Measurements from ENCODE around the gene SMIM38.

Gene SMIM38

DNA sequence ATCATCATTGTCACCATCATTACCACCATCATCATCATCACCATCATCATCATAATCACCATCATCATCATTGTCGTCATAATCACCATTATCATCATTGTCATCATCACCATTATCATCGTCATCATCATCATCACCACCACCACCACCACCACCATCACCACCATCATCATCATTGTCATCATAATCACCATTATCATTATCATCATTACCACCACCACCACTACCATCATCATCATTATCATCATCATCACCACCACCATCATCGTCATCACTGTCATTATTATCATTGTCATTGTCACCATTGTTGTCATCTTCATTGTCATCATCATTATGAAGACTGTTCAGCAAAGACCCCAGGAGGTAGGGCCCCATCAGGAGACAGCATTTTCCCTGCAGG is 33.3 kb downstream of the SMIM38 start:
- no peak for DNase-seq

DNA sequence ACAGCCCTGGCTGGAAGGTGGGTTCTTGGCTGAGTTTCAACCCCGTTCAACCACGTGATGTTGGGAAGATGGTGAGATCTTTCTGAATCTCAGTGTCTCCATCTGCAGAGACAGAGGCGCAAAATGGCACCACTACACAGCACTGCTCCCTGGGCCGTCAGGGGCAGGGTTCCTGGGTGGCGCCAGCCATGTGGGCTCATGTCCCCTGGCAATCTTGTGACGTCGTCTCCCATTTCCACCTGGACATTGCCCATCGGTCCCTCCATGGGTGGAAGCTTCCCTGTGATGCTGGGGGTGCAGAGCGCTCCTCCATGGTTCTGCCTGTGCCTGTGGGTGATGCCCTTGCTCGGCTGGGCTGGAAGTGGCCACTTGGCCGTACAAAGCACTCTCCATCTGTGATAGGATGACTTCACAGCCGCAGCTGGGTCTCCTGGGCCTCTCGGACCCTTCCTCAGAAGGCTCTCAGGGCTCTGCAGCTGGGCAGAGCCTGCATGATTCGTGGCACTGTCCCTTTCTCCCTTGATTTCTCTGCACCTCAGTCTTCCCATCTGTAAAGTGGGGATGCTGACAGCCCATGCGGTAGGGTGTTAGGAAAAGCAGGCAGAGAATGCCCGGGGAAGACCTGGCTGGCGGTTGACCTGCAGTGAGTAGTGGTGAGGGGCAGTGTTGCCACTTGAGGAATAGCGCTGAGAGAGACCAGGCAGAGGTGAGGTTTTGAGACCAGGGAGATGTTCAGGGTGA is 35.2 kb downstream of the SMIM38 start:
- no peak for DNase-seq

DNA sequence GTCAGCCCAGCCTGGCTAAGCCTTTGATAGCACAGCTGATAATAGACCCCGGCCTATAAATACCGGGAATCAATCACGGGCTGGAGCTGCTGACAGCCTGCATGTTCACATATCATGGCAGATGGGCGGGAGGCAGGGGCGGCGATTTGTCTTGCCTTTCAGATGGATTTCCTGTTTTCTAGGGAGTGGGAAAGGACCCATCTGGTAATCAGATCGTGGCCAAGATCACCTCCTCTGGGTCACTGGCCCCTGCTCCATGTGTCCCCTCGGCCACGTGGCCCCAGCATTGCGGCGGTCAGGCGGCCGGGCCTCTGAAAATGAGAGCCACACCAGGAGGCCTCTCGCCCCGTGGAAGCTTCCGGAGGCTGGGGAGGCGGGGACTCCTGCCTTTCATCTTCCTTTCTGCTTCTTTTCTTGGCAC is 36.6 kb downstream of the SMIM38 start:
- no peak for DNase-seq

DNA sequence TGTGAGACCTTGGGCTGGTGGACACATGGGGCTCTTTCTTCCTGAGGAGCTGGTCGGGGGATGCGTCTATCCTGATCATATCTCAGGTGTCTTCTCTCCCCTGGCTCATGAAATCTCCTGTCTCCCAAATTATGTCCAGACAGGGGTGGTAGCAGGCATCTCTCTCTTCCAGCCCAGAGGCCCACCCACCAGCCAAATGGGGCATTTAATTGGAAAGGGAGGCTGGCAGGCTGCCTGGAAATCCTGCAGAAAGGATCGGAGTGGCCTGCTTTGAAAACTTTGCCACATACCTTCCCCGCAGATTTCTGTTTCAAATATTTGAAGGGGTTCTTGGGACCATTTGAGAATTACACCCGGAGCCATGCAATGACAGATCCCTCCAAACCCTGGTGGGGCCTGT is 37.4 kb downstream of the SMIM38 start:
- DNase-seq, result no peak

DNA sequence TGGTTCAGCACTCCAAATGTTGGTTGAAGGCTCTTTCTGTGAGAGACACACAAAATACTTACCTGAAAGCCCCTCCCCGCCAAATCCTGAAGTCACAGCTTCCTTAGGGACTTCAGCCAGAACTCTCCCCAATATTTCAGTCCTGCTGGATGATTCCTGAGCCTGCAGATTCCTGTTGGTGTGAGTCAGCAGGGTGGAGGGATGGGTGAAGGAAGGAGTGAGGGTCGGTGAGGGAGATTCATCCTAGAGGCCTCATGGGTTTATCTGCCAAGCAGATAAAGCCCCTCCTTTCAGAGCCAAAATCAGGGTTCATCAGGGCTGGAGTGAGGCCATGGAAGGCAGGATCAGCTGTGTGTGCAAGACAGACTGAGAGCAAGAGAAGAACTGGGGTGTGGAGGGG is 37.9 kb downstream of the SMIM38 start:
- DNase-seq, result no peak

DNA sequence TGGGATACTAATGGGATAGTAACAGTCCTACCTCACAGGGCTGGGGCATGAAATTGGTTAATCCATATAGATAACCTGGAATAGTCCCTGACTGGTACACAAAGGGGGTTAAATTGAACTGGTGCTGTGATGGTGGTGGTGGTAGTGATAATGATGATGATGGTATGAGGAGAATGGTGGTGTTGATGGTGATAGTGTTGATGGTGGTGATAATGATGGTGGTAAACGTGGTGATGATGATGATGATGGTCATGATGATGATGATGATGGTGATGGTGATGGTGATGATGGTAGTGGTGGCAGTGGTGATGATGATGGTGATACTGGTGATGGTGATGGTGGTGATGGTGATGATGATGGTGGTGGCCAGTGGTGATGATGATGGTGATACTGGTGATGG is 38.7 kb downstream of the SMIM38 start:
- no peak for DNase-seq

DNA sequence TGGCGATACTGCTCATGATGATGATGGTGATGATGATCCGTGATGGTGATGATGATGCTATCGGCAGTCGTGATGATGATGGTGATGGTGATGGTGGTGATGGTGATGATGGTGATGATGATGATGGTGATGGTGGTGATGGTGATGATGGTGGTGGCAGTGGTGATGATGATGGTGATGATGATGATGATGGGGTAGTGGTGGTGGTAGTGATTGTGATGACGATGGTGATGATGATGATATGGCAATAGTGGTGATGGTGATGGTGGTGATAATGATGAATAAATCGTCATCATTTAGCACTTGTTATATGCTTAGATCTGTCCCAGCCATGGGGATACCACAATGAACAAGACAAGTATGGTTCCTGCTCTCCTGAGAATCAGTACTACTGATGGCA is 39.2 kb downstream of the SMIM38 start:
- no peak for DNase-seq

DNA sequence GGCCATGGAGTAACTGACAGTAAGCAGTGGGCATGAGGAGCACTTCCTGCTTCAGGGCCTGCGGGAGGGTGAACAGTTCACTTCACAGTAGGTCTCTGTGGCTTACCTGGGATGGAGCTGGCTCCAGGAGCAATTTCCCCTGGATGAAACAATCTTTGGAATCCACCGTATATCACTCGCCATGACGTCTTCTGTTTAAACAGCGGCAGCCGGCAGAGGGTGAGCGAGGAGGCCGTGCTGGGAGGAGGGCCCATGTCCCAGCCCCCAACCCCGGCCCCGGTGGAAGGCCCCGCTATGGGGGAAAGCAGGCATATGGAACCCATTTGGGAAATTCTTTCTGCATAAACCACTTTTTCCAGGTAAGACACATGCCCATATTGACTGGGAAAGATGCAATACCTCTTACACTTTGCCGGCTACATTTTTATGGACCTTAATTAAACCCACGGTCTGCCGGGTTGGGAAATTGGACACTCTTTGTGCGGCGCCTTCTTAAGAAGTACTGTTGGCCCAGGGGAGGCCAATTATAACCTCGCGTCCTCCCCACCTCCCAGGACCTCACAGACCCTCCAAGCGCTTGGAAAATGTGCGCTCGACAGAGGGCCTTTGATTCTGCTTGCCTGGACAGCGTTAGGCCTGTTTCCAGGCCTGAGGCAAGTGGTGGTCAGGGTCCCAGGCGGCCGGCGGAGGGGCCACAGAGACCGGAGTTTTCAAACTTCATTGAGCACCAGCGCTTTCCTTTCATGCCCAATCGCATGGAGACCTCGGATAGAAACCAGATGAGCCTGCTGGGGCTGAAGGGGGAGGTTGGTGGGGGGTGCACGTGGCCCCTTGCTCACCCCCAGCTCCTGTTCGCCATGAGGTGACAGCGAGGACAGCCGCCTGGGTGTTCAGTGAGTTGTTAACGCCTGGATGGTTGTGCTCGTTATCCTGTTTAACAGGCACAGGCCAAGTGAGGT is 40.4 kb downstream of the SMIM38 start:
- DNase-seq, result no peak

DNA sequence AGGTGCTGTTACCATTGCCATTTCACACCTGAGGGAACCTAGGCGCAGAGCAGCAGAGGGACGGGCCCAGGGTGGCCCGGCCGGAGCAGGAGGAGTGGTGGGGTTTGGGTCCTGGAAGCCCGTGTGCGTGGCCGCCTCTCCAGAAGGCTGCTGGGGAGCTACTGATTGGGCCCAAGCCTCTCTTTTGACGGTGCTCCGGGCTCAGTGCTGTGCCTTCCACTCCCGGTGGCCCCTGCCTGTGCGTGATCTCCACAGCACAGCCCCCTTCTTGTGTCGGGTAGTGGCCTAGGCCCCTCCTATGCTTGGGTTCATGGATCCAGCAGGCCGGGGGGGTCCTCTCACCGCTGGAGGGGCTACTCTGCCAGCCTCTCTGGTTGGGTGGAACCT is 41.0 kb downstream of the SMIM38 start:
- no peak for DNase-seq

DNA sequence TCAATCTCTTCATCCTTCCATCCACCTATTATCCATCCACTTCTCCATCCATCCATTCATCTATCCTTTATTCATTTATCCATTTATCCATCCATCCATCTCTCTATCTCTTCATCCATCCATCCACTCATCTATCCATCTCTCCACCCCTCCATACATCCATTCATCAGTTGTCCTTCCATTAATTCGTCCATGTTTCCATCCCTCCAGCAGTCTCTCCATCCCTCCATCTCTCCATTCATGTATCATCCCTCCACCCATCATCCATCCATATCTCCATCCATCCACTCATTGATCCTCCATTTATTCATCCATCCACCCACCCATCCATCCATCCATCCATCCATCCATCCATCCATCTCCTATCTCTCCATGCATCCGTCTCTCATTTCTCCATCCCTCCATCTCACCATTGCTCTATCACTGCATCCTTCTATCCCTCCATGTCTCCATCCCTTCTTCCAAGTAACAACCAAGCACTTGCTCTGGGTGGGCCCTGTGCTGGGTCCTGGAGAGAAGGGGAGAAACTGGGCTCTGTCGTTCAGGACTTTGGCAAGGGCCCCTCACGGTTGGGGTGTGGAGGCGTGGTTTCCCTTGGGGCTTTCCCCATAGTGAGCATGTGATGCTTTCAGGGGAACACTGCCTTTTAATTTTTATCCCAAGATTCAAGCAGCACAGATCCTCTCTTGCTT is 43.3 kb downstream of the SMIM38 start:
- no peak for DNase-seq

DNA sequence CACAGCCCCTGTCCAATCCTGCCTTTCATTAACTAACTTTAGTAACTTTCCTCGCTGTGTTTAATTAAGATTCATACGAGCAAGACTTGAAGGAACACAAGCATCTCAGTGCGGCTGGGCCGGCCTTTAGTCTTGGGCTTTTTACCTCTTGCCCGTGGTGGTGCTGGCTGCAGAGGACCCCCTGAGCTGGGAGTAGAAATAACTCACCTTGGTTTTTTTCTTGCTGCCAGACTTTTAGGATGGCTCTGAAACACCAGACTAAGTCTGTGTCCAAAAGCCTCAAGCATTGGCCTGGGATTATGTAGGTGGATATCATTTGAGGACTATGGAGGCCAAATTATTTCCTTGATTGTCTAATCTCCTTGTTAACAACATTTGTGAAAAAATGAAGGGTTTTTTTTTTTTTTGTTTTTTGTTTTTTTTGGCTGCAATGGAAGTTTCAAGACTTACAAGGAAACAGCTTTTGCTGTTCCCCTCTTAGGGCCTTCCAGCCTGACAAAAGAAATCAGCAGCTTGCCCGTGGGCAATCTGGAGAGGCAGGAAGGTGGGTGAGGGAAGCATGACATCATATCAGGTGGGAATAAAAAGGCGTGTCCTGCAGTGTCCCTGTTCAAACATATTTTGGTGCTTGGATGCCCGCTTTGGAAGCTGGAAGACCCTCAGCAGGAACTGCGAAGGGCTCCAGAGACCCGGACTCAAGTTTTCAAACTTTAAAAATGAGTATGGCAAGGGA is 44.0 kb downstream of the SMIM38 start:
- DNase-seq, result no peak

DNA sequence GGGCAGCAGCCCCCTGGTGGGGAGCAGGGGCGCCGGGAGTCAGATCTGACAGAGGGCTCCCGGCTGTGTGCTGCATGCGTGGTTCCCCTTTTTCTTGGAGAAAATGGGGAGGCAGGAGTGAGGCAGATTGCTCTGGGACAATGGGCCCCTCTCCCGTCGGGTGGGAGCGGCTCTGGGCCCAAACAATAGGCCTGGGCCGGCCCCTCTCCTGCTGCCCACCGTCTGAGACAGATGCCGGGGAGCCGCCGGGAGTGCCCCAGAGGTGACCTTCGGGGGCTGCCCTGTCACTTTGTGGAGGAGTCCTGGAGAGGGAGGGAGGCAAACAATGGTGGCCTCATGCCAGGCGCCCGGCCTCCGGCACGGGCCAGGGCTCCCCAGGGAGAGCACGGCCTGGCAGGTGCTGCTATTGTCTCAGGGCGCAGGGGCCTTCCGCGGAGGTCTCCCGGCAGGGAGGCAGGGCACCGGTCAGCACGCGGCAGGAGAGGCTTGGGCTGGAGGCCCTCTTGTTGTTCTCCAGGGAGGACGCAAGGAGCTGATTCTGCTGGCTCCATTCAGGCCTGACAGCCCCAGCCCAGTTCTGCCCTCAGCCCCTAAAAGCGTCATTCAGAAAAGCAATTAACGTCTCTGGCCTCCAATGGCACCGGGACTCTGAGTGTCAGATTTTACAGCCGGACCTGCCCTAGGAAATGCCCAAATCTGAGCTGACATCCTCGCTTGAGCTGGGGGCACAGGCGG is 44.8 kb downstream of the SMIM38 start:
- no peak for DNase-seq

DNA sequence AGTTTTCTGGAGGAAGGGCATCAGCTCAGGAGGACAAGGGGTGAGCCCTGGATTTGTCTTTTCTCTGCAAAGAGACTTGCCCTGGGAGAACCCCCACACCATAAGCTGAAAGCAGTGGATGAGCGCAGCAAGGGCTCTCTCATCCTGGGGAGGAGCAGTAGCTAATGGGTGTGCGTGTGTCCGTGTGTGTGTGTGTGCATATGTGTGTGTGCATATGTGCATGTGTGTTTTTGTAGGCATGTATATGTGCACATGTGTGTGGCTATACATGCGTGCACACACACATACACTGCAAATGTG is 45.3 kb downstream of the SMIM38 start:
- DNase-seq, result no peak

DNA sequence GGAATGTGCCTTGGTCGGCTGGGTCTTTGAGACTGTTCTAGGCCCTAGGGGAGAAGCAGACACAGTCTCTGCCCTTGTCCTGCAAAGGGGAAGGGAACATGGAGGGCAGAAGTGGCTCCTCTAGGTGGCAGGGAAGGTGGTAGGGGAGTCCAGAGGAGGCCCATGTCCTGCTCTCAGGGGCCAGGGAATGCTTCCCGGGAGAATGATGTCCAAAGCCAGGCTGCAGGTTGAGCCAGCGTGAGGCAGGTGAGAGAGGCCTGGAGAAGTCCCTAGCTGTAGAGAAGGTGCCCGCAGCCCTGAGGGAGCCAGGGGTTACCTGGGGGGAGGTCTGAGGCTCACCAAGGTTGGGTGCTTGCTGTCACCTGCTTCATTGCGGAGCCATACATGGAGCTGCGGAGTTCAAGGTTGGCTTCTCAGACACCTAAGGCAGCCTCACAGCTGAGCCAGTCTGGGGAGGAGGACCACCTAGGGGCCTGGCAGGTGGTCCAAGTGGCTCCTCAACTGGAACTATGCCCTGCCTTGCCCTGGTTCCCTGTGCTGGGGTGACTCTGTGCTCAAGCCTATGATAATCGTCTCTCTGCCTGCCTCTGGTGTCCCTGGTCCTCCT is 46.1 kb downstream of the SMIM38 start:
- DNase-seq, result no peak

DNA sequence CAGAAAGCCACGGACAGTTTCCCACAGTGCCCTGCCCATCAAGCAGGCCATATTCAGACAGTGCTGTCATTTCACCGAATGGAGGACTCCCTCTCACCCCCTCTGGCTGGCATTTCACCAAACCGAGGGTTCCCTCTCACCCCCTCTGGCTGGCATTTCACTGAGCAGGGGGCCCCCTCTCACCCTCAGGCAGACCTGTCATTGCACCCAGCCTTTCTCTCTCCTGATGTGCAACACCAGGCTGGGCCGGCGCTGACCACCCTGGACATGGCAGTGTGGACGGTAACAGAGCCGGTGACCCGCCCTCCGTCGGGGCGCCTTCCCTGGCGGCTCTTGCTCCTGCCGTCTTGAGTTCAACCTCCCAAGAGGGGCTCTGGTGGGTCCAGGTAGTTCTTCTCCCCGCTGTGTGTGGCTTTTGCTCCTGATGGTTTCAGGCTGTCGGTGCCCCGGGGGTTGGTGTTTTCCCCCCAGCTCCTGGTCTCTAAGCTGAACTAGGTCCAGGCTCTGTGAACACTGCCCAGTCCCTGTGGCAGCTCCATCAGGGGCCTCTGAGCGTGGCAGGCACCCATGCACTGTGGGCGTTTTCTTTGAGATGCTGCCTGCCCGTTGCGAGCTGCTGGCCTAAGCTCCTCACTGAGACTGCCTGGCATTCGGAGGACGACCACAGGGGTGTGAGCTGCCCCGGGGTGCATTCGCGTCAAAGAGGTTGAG is 46.9 kb downstream of the SMIM38 start:
- no peak for DNase-seq

DNA sequence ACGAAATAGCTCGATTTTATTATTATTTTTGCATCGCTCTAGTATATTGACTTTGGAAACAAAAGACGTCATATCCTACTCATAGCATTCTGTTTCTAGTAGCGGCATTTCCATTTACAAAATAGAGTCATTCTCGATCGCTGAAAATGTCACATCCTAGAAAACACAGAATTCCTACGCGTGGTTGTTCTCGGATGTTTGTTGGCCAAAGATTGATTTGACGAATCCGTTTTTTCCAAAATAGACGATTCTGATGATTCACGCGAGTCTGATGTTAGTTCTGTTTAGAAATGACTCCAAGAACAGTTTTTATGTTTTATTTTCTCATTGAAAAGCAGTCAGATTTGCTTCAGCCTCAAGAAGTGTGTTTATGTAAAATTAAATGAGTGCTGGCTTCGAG is 47.6 kb downstream of the SMIM38 start:
- DNase-seq, result no peak

DNA sequence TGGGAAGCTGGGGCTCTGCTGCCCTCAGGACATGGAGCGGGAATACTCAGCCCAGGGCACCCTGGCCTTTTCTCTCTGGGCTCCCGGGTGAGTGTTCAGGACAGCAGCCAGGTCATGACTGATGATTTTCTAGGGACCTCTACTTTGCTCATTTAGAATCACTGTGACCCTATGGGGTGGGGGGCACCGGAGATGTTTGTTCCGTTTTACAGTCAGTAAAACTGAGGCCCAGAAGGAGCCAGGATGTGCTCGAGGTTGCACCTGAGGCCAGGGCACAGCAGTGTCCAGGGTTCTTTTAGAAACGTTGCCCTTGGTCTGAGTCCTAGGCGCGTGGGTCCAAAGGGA is 48.1 kb downstream of the SMIM38 start:
- no peak for DNase-seq

DNA sequence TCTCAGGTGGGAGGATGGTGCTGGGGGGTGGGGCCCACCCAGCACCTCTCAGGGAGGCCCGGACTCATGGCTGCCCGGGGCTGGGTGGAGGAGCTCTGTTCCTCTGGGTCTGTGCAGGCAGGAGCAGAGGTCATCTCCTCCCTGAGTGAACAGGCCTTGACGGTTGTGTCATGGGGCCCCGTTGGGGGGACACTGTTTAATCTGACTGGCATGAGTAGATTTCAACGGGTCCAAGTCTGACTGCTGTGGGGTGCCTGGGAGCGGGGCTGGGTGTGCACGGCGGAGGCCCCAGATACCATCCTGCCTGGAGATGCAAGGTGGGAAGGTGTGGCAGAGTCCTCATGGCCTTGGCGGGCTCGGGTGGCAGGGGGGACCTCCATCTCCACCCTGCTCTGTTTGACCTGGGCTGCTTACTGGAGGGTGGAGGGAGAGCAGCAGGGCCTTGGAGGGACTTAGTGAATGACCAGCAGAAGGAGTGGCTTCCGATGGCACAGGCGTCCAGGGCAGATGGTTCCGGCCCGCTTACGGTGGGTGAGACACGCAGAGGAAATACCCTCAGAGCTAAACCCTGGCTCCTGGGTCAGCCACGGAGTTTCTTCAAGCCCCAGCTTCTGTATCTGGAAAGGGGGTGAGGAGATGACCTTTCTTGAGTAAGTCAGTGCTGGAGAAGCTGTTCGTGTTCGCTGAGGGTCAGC is 48.7 kb downstream of the SMIM38 start:
- no peak for DNase-seq

DNA sequence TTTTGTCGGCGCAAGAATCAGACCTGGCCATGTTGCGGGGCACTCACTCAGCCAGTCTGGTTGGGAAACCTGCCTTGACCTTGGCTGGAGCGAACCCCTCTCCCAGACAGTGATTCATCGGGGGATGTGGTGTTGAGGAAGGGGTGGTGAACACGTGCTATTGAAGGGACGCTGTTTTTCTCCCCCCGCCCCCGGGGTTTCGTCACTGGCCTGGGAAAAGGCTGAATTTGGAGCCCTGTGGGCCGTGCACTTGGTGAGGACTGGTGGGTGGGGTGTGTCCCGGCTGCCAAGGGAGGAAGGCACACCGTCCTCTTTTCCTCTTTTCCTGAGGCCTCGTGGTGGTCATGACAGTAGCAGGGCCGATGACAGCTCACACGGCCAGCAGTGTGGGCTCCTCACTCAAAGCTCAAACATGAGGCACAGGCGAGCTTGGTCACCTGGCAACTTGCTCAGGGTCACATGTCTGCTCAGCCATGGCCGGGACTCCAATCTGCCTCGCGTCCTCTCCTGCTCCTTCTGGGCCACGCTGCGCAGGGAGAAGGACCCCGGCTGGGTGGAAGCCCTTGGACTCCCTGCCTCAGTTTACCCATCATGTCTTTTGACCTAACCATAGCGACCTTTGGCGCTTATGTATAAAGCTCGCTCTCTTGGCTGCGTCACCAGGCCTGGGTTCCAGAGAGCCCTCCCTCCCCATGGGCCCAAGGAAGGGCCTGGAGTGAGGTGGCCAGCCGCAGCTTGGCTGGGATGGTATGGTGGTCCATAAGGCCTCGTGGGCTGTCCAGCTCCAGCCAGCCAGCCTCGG is 49.4 kb downstream of the SMIM38 start:
- no peak for DNase-seq

All from stimulated activated CD4-positive, alpha-beta T cell treated with anti-CD3 and anti-CD28 coated beads, Interleukin-15, amount 100 ng/mL, for 24 hours (primary cell).